Measurements from ENCODE around the gene CAMSAP2. TPM values are rescaled to one million over a fixed set of nuclear protein-coding genes. Genes with fewer than 3 reads are reported as not detected.
A peak's percentile ranks its signal among the peaks of the same experiment; 100 is the strongest.

The CAMSAP2 gene
- total RNA-seq, 1 experiment from 2014 or later: 25.0 TPM

DNA sequence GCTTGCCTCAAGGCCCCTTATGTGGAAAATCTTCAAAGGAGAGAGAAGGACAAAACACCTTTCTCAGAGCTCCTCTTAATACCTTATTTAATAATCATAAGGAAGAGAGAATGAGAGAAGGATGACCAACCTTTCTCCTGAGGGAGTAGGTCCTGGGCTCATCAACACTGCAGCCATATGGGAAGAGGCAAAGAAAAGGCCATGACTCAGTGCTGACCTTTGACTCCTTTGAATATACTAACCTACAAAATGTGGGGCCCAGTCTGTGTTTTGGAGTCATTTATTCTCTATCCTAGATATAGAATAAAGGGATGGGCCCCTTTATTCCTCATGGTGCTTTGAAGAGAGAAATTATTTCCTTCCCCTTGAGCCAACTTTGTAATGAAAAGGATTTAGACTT lies 38.3 kb downstream of the CAMSAP2 start:
- H3K4me2 ChIP-seq (ENCODE audit: low read length): no peak overlapping the region
- no peak overlapping the region for H3K27ac ChIP-seq (ENCODE audit: low read depth, low read length)
- ChIA-PET CTCF (no interaction called here), RAD21 (ENCODE audit: low non-redundant PET in 1 of 2, low total read pairs in 2 of 2, uncharacterized antibody in 2 of 2, unreplicated experiment in 2 of 2) (no interaction called here), POLR2A (interaction anchor here (0.6 kb wide), 1 partner anchor 107 kb away, joined by 4 read pairs; the partner anchor contains the start of gene DDX59)
- DNase-seq (ENCODE audit: low read depth, low spot score) (no peak), ATAC-seq (0 out of 2 replicates have a peak, but pooled peaks have one; percentile 30)
- no peaks in the 10 kb centered on the region for H3K27me3 ChIP-seq (ENCODE audit: insufficient read depth, low read length)
- no TSS peak for BruUV-seq (replicated peaks)
- H3K79me2 ChIP-seq (ENCODE audit: insufficient read depth, low read length): peaks cover 75% of the 10 kb centered on the region
- TF ChIP-seq JUND (IDR thresholded peaks at IDR 0.05): no peak
- no peak for TF ChIP-seq ZFX (IDR thresholded peaks at IDR 0.05)
- no peak overlapping the region for H3K9ac ChIP-seq (ENCODE audit: low read length)
- peaks cover 16 to 23% of the 10 kb centered on the region in 2 experiments for H3K4me1 ChIP-seq (ENCODE audit: control insufficient read depth in 1 of 2, insufficient read depth in 2 of 2, low read length in 2 of 2)
- H4K20me1 ChIP-seq (ENCODE audit: insufficient read depth): no peaks in the 10 kb centered on the region
- H3K9me2 ChIP-seq (ENCODE audit: insufficient read depth): no peaks in the 10 kb centered on the region
- no peaks in the 10 kb centered on the region for H3K36me3 ChIP-seq (ENCODE audit: control insufficient read depth in 1 of 2, insufficient read depth in 2 of 2, low read length in 2 of 2)
- no peaks in the 10 kb centered on the region for H3K9me3 ChIP-seq (ENCODE audit: control insufficient read depth in 1 of 2, insufficient read depth in 1 of 2, low read depth in 1 of 2, low read length in 2 of 2)
- intact Hi-C loops (cut with micrococcal nuclease): no loop called here
- H2AFZ ChIP-seq (ENCODE audit: low read depth, low read length, poor library complexity, severe bottlenecking): no peak overlapping the region
- no peak overlapping the region for H3K4me3 ChIP-seq (replicated peaks in 1 of 2; ENCODE audit: low read depth in 1 of 2, low read length in 2 of 2)

DNA sequence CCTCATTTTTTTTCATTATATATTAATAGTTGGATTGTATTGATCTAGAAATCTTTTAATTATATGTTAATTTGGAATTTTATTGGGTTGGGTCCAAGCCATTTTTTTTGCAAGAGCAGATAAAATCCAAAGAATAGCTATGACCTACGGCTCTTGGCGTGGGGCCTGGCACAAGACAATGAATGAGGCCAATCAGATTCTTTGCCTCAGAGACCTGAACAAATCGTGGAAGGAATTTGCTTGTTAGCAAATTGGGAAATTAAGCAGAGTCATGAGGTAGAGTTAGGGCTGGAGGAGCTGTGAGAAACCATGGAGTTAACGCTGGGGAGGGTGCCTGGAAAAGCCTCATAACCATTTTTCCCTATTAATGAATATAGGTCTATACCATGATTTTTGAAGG lies 40.1 kb downstream of the CAMSAP2 start:
- no peaks in the 10 kb centered on the region for H3K27me3 ChIP-seq (ENCODE audit: insufficient read depth, low read length)
- intact Hi-C loops (cut with micrococcal nuclease): no loop called here
- H3K36me3 ChIP-seq (ENCODE audit: control insufficient read depth in 1 of 2, insufficient read depth in 2 of 2, low read length in 2 of 2): no peaks in the 10 kb centered on the region
- H3K4me3 ChIP-seq (replicated peaks in 1 of 2; ENCODE audit: low read depth in 1 of 2, low read length in 2 of 2): no peak overlapping the region
- H3K9me2 ChIP-seq (ENCODE audit: insufficient read depth): no peaks in the 10 kb centered on the region
- no peak overlapping the region for H3K27ac ChIP-seq (ENCODE audit: low read depth, low read length)
- no peak overlapping the region for H3K4me2 ChIP-seq (ENCODE audit: low read length)
- no peaks in the 10 kb centered on the region for H4K20me1 ChIP-seq (ENCODE audit: insufficient read depth)
- ATAC-seq (no peak), DNase-seq (ENCODE audit: low read depth, low spot score) (no peak)
- no peak overlapping the region for H3K9ac ChIP-seq (ENCODE audit: low read length)
- CTCF ChIA-PET: no interaction called here
- peaks cover 81% of the 10 kb centered on the region for H3K79me2 ChIP-seq (ENCODE audit: insufficient read depth, low read length)
- TF ChIP-seq, protein P1, sequence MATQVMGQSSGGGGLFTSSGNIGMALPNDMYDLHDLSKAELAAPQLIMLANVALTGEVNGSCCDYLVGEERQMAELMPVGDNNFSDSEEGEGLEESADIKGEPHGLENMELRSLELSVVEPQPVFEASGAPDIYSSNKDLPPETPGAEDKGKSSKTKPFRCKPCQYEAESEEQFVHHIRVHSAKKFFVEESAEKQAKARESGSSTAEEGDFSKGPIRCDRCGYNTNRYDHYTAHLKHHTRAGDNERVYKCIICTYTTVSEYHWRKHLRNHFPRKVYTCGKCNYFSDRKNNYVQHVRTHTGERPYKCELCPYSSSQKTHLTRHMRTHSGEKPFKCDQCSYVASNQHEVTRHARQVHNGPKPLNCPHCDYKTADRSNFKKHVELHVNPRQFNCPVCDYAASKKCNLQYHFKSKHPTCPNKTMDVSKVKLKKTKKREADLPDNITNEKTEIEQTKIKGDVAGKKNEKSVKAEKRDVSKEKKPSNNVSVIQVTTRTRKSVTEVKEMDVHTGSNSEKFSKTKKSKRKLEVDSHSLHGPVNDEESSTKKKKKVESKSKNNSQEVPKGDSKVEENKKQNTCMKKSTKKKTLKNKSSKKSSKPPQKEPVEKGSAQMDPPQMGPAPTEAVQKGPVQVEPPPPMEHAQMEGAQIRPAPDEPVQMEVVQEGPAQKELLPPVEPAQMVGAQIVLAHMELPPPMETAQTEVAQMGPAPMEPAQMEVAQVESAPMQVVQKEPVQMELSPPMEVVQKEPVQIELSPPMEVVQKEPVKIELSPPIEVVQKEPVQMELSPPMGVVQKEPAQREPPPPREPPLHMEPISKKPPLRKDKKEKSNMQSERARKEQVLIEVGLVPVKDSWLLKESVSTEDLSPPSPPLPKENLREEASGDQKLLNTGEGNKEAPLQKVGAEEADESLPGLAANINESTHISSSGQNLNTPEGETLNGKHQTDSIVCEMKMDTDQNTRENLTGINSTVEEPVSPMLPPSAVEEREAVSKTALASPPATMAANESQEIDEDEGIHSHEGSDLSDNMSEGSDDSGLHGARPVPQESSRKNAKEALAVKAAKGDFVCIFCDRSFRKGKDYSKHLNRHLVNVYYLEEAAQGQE (IDR thresholded peaks at IDR 0.05; ENCODE audit: low read depth): no peak
- TF ChIP-seq SRF (IDR thresholded peaks at IDR 0.05; ENCODE audit: low read depth) (no peak), YY1 (IDR thresholded peaks at IDR 0.05; ENCODE audit: extremely low read depth, insufficient replicate concordance, low read depth, low read length) (no peak), SP1 (IDR thresholded peaks at IDR 0.05; ENCODE audit: low read depth) (no peak), FOSL1 (IDR thresholded peaks at IDR 0.05; ENCODE audit: low read depth) (no peak), RAD21 (IDR thresholded peaks at IDR 0.05; ENCODE audit: low read depth) (no peak), ZFX (IDR thresholded peaks at IDR 0.05) (no peak), CBX3 (IDR thresholded peaks at IDR 0.05; ENCODE audit: low read depth) (no peak), CEBPB (IDR thresholded peaks at IDR 0.05; ENCODE audit: low read depth) (no peak), CTCF (IDR thresholded peaks at IDR 0.05 in 2 of 3, conservative IDR thresholded peaks at IDR 0.05 in 1 of 3; ENCODE audit: borderline replicate concordance in 1 of 3, insufficient read depth in 1 of 3, low read depth in 2 of 3, low read length in 2 of 3) (no peak)
- TF ChIP-seq, protein P2, sequence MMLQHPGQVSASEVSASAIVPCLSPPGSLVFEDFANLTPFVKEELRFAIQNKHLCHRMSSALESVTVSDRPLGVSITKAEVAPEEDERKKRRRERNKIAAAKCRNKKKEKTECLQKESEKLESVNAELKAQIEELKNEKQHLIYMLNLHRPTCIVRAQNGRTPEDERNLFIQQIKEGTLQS (IDR thresholded peaks at IDR 0.05): no peak
- TF ChIP-seq, protein P3, sequence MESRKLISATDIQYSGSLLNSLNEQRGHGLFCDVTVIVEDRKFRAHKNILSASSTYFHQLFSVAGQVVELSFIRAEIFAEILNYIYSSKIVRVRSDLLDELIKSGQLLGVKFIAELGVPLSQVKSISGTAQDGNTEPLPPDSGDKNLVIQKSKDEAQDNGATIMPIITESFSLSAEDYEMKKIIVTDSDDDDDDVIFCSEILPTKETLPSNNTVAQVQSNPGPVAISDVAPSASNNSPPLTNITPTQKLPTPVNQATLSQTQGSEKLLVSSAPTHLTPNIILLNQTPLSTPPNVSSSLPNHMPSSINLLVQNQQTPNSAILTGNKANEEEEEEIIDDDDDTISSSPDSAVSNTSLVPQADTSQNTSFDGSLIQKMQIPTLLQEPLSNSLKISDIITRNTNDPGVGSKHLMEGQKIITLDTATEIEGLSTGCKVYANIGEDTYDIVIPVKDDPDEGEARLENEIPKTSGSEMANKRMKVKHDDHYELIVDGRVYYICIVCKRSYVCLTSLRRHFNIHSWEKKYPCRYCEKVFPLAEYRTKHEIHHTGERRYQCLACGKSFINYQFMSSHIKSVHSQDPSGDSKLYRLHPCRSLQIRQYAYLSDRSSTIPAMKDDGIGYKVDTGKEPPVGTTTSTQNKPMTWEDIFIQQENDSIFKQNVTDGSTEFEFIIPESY (IDR thresholded peaks at IDR 0.05; ENCODE audit: extremely low read depth, insufficient replicate concordance, low read length): no peak
- POLR2A ChIA-PET: no interaction called here
- no peak overlapping the region for H2AFZ ChIP-seq (ENCODE audit: low read depth, low read length, poor library complexity, severe bottlenecking)
- H3K9me3 ChIP-seq (ENCODE audit: control insufficient read depth in 1 of 2, insufficient read depth in 1 of 2, low read depth in 1 of 2, low read length in 2 of 2): no peaks in the 10 kb centered on the region
- BruUV-seq (replicated peaks): no TSS peak
- RAD21 ChIA-PET (ENCODE audit: low non-redundant PET in 1 of 2, low total read pairs in 2 of 2, uncharacterized antibody in 2 of 2, unreplicated experiment in 2 of 2): no interaction called here
- H3K4me1 ChIP-seq (ENCODE audit: control insufficient read depth in 1 of 2, insufficient read depth in 2 of 2, low read length in 2 of 2): peaks cover 9 to 15% of the 10 kb centered on the region in 2 experiments; a peak in 3 of 4 replicates
